ENCODE measurements around the gene CYTH4. TPM values are rescaled to one million over a fixed set of nuclear protein-coding genes. Genes with fewer than 3 reads are reported as not detected.
A peak's percentile ranks its signal among the peaks of the same experiment; 100 is the strongest.

Gene CYTH4
- total RNA-seq, 1 donor from 2014 or later, result 7.5 TPM

- DNase-seq (ENCODE audit: missing footprints) (peak; percentile 72), ATAC-seq (peak; percentile 38)
- intact Hi-C loops (cut with DNase I), result no loop called here
Measured at GRCh38 chr22:37300551-37301017, 18.3 kb downstream of the CYTH4 start.

GRCh38 chr22:37301144-37301830 lies 19.0 kb downstream of the CYTH4 start:
- DNase-seq (ENCODE audit: missing footprints) (no peak), ATAC-seq (no peak)
- intact Hi-C loops (cut with DNase I), result no loop called here

GRCh38 chr22:37302674-37303555 lies 20.6 kb downstream of the CYTH4 start:
- ATAC-seq, result no peak
- DNase-seq (ENCODE audit: missing footprints), result peak; percentile 32
- intact Hi-C loops (cut with DNase I), result no loop called here

DNA sequence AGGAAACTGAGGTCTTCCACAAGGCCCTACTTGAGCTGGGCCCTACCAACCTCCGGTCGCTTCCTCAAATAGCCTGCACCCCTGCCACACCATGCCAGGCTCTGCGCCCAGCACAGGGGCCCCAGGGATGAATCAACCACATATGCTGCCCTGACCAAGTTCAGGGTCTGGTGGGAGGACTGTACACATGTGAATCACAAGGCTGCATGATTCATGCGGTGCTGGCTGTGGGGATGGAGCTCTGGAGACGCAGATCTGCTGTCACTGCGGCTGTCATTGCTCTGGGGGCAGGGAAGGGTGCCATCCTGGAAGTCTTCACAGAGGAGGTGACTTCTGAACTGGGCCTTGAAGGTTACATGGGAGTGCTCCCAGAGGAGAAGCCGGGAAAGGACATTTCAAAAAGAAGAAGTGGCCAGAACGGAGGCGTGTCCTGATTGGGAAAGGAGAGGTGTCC lies 21.5 kb downstream of the CYTH4 start:
- no peak for ATAC-seq
- DNase-seq (ENCODE audit: missing footprints), result peak; percentile 76
- intact Hi-C loops (cut with DNase I), result no loop called here

- intact Hi-C loops (cut with DNase I), result no loop called here
- DNase-seq (ENCODE audit: missing footprints) (no peak), ATAC-seq (no peak)
Measured at GRCh38 chr22:37304595-37305343, 22.5 kb downstream of the CYTH4 start.

DNA sequence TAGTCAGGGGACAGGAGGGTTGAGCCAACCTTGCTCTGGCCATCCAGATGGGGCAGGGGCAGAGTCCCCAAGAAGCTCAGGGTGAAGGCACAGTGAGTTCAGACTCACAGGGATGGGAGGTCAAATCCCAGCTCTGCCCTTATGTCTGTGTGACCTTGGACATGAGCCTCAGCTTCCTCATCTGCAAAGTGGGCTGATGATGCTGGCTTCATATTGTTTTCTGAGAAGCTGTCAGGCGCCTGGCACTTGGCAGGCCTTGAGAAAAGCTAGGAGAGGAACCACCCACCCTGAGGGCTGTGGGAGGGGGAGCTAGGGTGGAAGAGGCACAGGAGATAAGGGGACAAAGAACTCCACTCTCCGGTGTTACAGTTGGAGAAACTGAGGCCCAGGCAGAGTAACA lies 23.6 kb downstream of the CYTH4 start:
- ATAC-seq (no peak), DNase-seq (ENCODE audit: missing footprints) (peak; percentile 32)
- intact Hi-C loops (cut with DNase I), result no loop called here

- DNase-seq (ENCODE audit: missing footprints) (no peak), ATAC-seq (no peak)
- intact Hi-C loops (cut with DNase I), result no loop called here
Measured at GRCh38 chr22:37306494-37306829, 24.2 kb downstream of the CYTH4 start.

DNA sequence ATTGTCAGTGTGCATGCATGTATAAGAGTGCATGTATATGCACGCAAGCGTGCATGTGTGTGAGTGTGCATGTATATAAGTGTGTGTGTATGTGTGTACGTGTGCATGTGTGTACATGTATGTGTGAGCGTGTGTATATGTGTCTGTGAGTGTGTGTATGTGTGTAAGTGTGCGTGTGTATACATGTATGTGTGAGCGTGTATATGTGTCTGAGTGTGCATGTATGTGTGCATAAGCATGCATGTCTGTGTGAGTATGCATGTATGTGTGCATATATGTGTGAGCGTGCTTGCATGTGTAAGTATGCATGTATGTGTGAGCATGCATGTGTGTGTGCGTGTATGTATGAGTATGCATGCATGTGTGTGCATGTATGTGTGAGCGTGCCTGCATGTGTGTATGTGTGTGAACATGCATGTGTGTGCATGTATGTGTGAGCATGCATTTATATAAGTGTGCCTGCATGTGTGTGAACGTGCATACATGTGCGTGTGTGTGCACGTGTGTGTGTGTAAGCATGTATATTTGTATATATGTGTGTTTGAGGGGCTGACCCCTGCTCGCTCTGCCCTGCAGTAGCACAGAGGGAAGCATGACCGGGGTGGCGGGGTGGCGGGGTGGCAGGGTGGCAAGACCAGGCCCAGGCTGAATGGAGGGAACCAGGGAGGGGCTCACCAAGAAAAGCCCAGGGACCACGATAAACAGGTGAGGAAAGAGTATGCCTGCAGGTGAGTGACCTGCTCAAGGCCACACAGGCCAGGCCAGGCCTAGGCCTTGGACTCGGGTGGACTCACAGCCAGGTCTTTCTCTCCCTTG lies 26.3 kb downstream of the CYTH4 start:
- DNase-seq (ENCODE audit: missing footprints) (peak; percentile 9), ATAC-seq (no peak)
- intact Hi-C loops (cut with DNase I), result no loop called here

- no peak for ATAC-seq
- peak; percentile 66 for DNase-seq (ENCODE audit: missing footprints)
Measured at GRCh38 chr22:37309211-37310074, 27.1 kb downstream of the CYTH4 start.

DNA sequence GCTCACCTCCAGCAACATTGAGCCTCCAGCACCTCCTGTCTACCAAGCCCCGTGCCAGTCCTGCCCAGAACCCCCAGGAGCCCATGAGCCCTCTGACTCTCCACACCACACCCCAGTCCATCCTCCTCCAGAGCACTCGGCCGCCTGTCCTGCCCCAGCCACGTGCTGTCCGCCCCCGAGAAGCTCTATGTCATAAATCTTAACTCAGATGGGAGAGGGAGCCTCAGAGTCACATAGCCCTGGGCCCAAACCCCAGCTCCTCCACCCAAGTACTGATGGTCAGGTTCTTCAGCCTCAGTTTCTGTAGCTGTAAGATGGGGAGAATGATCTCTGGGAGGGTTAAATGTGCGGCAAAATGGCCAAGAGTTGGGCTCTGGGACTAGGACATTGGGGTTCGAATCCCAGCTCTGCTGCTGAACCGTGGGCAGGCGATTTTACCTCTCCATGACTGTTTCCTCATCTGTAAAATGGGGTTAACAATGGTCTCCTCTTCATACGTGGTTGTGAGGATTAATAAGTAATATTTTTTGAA lies 27.8 kb downstream of the CYTH4 start:
- no peak for DNase-seq (ENCODE audit: missing footprints)
- ATAC-seq, result no peak
- intact Hi-C loops (cut with DNase I), result loop anchor here (10.0 kb wide), 1 partner anchor 255 kb away; the partner anchor contains the start of gene CDC42EP1

More at GRCh38 chr22:37309211-37310074, 27.1 kb downstream of the CYTH4 start:
- intact Hi-C loops (cut with DNase I), result loop anchor here (10.0 kb wide), 1 partner anchor 255 kb away; the partner anchor contains the start of gene CDC42EP1

- intact Hi-C loops (cut with DNase I), result loop anchor here (10.0 kb wide), 1 partner anchor 254 kb away; the partner anchor contains the start of gene CDC42EP1
- ATAC-seq, result peak; percentile 14
- DNase-seq (ENCODE audit: missing footprints), result peak; percentile 78
Measured at GRCh38 chr22:37310815-37311595, 28.7 kb downstream of the CYTH4 start.

DNA sequence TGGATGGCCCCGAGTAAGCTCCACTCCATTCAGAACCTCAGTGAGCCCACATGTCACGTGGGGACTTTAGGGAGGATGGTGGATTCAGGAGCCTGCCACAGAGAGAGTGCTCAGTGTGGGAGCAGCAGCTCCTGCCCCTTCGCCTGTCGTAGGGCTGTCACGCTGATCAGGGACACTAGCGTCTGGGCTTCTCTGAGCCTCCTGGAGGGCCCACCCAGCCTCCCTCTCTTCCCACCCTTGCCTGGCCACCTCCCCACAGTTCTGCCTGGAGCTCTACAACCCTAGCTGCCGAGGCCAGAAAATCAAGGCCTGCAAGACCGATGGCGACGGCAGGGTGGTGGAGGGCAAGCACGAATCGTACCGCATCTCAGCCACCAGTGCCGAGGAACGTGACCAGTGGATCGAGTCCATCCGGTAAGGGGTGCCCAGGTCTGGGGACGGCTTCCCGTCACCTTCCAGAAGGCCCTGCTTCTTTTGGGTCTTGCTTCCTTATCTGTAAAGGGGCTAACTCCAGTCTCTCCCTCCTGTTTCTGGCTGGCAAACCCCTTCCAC lies 29.5 kb downstream of the CYTH4 start:
- no peak for ATAC-seq
- intact Hi-C loops (cut with DNase I), result loop anchor here (10.0 kb wide), 1 partner anchor 253 kb away; the partner anchor contains the start of gene CDC42EP1
- DNase-seq (ENCODE audit: missing footprints), result peak; percentile 68

DNA sequence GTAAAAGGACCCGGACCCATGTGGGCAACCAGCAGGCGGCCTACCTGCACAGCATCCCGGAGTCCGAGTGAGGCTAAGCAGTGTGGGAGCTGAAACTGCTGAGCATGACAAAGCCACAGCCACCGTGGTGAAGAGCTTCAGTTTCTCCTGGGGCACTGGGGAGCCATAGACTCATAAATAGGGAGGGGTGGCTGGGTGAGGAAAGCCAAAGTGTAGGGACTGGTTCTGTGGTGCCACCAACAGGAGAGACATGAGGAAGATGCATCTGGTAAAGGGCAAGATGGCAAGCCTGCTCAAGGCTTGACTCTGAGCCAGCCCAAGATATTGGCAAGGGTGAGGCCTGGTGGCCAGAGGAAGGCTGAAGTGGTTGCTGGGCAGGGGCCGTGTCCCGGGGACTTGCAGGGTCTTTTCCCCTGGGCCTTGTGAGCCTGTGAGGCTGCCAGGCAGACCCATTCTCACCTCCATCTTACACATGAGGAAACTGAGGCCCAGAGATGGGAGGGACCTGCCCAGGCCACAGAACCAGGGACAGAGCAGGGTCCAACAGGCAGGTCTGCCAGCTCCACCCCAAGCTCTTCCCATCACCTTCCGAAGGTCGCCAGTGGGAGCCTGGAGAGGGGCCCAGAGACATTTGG lies 30.4 kb downstream of the CYTH4 start:
- DNase-seq (ENCODE audit: missing footprints), result peak; percentile 26
- intact Hi-C loops (cut with DNase I), result loop anchor here (10.0 kb wide), 1 partner anchor 252 kb away; the partner anchor contains the start of gene CDC42EP1

GRCh38 chr22:37313376-37314314 lies 31.3 kb downstream of the CYTH4 start:
- no peak for ATAC-seq
- peak; percentile 52 for DNase-seq (ENCODE audit: missing footprints)
- intact Hi-C loops (cut with DNase I), result loop anchor here (10.0 kb wide), 1 partner anchor 251 kb away; the partner anchor contains the start of gene CDC42EP1

More for the DNA sequence above, 30.4 kb downstream of the CYTH4 start:
- ATAC-seq, result no peak
